Breast epithelium (tissue), 4 donors: Measurements from ENCODE around the gene TXNDC2. TPM values are rescaled to one million over a fixed set of nuclear protein-coding genes. Genes with fewer than 3 reads are reported as not detected.
A peak's percentile ranks its signal among the peaks of the same experiment; 100 is the strongest.

ENCODE experiments used
- DNase-seq, 2 donors: peaks; one replicate each; pipeline ENCODE4 v3.0.0-alpha.2; 2019; ENCODE audit warnings: low spot score in 2 of 2
- H3K27ac ChIP-seq, 2 donors: fragments of 200-600 bp; sonication (generic) in 1 of 2; one replicate each; pipeline ENCODE4 v1.5.1; 2016 to 2019; ENCODE audit warnings: mild to moderate bottlenecking in 1 of 2
- H3K27me3 ChIP-seq, 2 donors: fragments of 200-600 bp; sonication (generic) in 1 of 2; one replicate each; pipeline versions ENCODE4 v1.5.1 to v1.6.0; 2017 to 2019; ENCODE audit warnings: control low read depth in 1 of 2, mild to moderate bottlenecking in 1 of 2
- H3K36me3 ChIP-seq: fragments of 200-600 bp; one replicate; pipeline ENCODE4 v1.5.1; 2019
- H3K4me1 ChIP-seq, 2 donors: fragments of 200-600 bp; sonication (generic); one replicate each; pipeline ENCODE4 v1.5.1; 2016 to 2019; ENCODE audit warnings: control low read depth in 1 of 2
- H3K4me3 ChIP-seq, 3 donors: fragments of 200-600 bp; sonication (generic); 1 replicate in 2 of 3; 2 replicates in 1 of 3; pipeline ENCODE4 v1.5.1; 2016 to 2019; ENCODE audit warnings: mild to moderate bottlenecking in 3 of 3, moderate library complexity in 2 of 3
- H3K9me3 ChIP-seq, 2 donors: fragments of 200-600 bp; sonication (generic) in 1 of 2; one replicate each; pipeline ENCODE4 v1.5.1; 2016 to 2019; ENCODE audit warnings: control low read depth in 1 of 2
- POLR2A ChIP-seq: fragments of 450-650 bp; IDR thresholded peaks from one replicate; pipeline ENCODE4 v1.6.1; 2016; ENCODE audit warnings: antibody characterized with exemption, mild to moderate bottlenecking, moderate library complexity
- POLR2AphosphoS5 ChIP-seq, 3 donors: sonication (generic); formaldehyde crosslinking; IDR thresholded peaks; one replicate each; pipeline ENCODE4 v1.6.1; 2017; ENCODE audit warnings: antibody characterized with exemption in 3 of 3
- intact Hi-C: fragments of 100-400 bp; cut with DNase I; formaldehyde crosslinking; loops from one replicate; pipeline ENCODE4 v1.15.1; 2023; ENCODE audit warnings: low total_unique reads
- total RNA-seq, 3 donors: library from RNA; depleted of rRNA; stranded (reverse); fragments of >200 nt; gene quantifications; one replicate each; pipeline ENCODE4 v1.1.0, GENCODE V29; 2016
- TF ChIP-seq, protein P1 (sequence below), 3 donors: fragments of 450-650 bp; IDR thresholded peaks; one replicate each; pipeline ENCODE4 v1.5.1; 2016 to 2017; ENCODE audit warnings: antibody characterized with exemption in 3 of 3, mild to moderate bottlenecking in 3 of 3, moderate library complexity in 3 of 3

Gene TXNDC2
- total RNA-seq, 3 donors from 2014 or later: 0.16 TPM; not detected in 2

GRCh38 chr18:9841752-9842151, 44.0 kb upstream of the TXNDC2 start:
- intact Hi-C loops: no loop called here
- Histone ChIP-seq H3K9me3 (no peaks in the 10 kb centered on the region), H3K27me3 (no peaks in the 10 kb centered on the region), H3K4me3 (no peak overlapping the region), H3K27ac (no peak overlapping the region), H3K4me1 (peaks cover 0 to 5% of the 10 kb centered on the region in 2 donors), H3K36me3 (no peaks in the 10 kb centered on the region)
- no peak for TF ChIP-seq POLR2AphosphoS5 (IDR thresholded peaks at IDR 0.05)
- TF ChIP-seq, protein P1, sequence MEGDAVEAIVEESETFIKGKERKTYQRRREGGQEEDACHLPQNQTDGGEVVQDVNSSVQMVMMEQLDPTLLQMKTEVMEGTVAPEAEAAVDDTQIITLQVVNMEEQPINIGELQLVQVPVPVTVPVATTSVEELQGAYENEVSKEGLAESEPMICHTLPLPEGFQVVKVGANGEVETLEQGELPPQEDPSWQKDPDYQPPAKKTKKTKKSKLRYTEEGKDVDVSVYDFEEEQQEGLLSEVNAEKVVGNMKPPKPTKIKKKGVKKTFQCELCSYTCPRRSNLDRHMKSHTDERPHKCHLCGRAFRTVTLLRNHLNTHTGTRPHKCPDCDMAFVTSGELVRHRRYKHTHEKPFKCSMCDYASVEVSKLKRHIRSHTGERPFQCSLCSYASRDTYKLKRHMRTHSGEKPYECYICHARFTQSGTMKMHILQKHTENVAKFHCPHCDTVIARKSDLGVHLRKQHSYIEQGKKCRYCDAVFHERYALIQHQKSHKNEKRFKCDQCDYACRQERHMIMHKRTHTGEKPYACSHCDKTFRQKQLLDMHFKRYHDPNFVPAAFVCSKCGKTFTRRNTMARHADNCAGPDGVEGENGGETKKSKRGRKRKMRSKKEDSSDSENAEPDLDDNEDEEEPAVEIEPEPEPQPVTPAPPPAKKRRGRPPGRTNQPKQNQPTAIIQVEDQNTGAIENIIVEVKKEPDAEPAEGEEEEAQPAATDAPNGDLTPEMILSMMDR (IDR thresholded peaks at IDR 0.05): no peak
- TF ChIP-seq POLR2A: no peak
- DNase-seq: no peak

- Histone ChIP-seq H3K4me1 (peaks cover 0 to 5% of the 10 kb centered on the region in 2 donors), H3K36me3 (no peaks in the 10 kb centered on the region), H3K27ac (no peak overlapping the region), H3K9me3 (no peaks in the 10 kb centered on the region), H3K27me3 (no peaks in the 10 kb centered on the region), H3K4me3 (no peak overlapping the region)
- no peak for DNase-seq
- intact Hi-C loops: no loop called here
- no peak for TF ChIP-seq POLR2A
Observed at GRCh38 chr18:9842448-9842847, 43.3 kb upstream of the TXNDC2 start.

- no peak overlapping the region for H3K4me3 ChIP-seq
- TF ChIP-seq POLR2A (no peak), POLR2AphosphoS5 (IDR thresholded peaks at IDR 0.05) (no peak)
- TF ChIP-seq, protein P1 (IDR thresholded peaks at IDR 0.05): no peak
- H3K36me3 ChIP-seq: no peaks in the 10 kb centered on the region
- H3K27me3 ChIP-seq: no peaks in the 10 kb centered on the region
- no peak for DNase-seq
- intact Hi-C loops: no loop called here
- H3K4me1 ChIP-seq: no peaks in the 10 kb centered on the region
- H3K9me3 ChIP-seq: no peaks in the 10 kb centered on the region
- no peak overlapping the region for H3K27ac ChIP-seq
Observed at GRCh38 chr18:9845256-9845655, 40.5 kb upstream of the TXNDC2 start.

- no peaks in the 10 kb centered on the region for H3K36me3 ChIP-seq
- no peaks in the 10 kb centered on the region for H3K9me3 ChIP-seq
- H3K4me3 ChIP-seq: peak overlapping the region in 2 of 3 donors; percentile 1 to 32
- no peaks in the 10 kb centered on the region for H3K4me1 ChIP-seq
- intact Hi-C loops: no loop called here
- H3K27ac ChIP-seq: peak overlapping the region; percentile 67 to 73
- DNase-seq: no peak
- no peak for TF ChIP-seq POLR2AphosphoS5 (IDR thresholded peaks at IDR 0.05)
- TF ChIP-seq, protein P1 (IDR thresholded peaks at IDR 0.05): no peak
- no peak for TF ChIP-seq POLR2A
- H3K27me3 ChIP-seq: no peaks in the 10 kb centered on the region
Observed at GRCh38 chr18:9846162-9846925, 39.4 kb upstream of the TXNDC2 start.

GRCh38 chr18:9848170-9848879, 37.4 kb upstream of the TXNDC2 start:
- TF ChIP-seq, protein P1 (IDR thresholded peaks at IDR 0.05): no peak
- TF ChIP-seq POLR2AphosphoS5 (IDR thresholded peaks at IDR 0.05) (no peak), POLR2A (no peak)
- H3K27ac ChIP-seq: peak overlapping the region in 1 of 2 donors; percentile 10
- intact Hi-C loops: no loop called here

More at GRCh38 chr18:9848170-9848879, 37.4 kb upstream of the TXNDC2 start:
- no peak overlapping the region for H3K4me3 ChIP-seq
- no peaks in the 10 kb centered on the region for H3K27me3 ChIP-seq
- DNase-seq: no peak
- no peaks in the 10 kb centered on the region for H3K4me1 ChIP-seq
- no peaks in the 10 kb centered on the region for H3K36me3 ChIP-seq
- no peaks in the 10 kb centered on the region for H3K9me3 ChIP-seq
